ENCODE results near the gene FGF19. TPM values are rescaled to one million over a fixed set of nuclear protein-coding genes. Genes with fewer than 3 reads are reported as not detected.

The FGF19 gene
- total RNA-seq, 2 donors from 2014 or later = not detected

- Histone ChIP-seq H3K4me1 (peaks cover 3% of the 10 kb centered on the region), H3K27me3 (no peaks in the 10 kb centered on the region), H3K4me3 (no peak overlapping the region), H3K27ac (no peak overlapping the region), H3K36me3 (replicated peaks in 1 of 2; ENCODE audit: insufficient read depth in 1 of 2, low read depth in 2 of 2) (peaks cover 0 to 5% of the 10 kb centered on the region in 2 donors), H3K9me3 (no peaks in the 10 kb centered on the region)
- WGBS, 2 donors = 94 to 98% methylated on average over 4 of the region's 4 CpGs
- ATAC-seq (no peak), DNase-seq (no peak)
- TF ChIP-seq CTCF (IDR thresholded peaks at IDR 0.05) = no peak
- TF ChIP-seq POLR2A (IDR thresholded peaks at IDR 0.05) = no peak
- intact Hi-C loops (cut with DNase I) = no loop called here
These were observed 43.8 kb downstream of the FGF19 start for GRCh38 chr11:69660001-69660500.

GRCh38 chr11:69659591-69659990 lies 44.2 kb downstream of the FGF19 start:
- no peak for TF ChIP-seq CTCF (IDR thresholded peaks at IDR 0.05)
- TF ChIP-seq POLR2A (IDR thresholded peaks at IDR 0.05) = no peak
- Histone ChIP-seq H3K27me3 (no peaks in the 10 kb centered on the region), H3K27ac (no peak overlapping the region), H3K36me3 (replicated peaks in 1 of 2; ENCODE audit: insufficient read depth in 1 of 2, low read depth in 2 of 2) (peaks cover 0 to under 1% of the 10 kb centered on the region in 2 donors), H3K4me3 (no peak overlapping the region), H3K4me1 (peaks cover 7% of the 10 kb centered on the region), H3K9me3 (no peaks in the 10 kb centered on the region)
- WGBS, 2 donors = 87 to 93% methylated on average over 10 to 12 of the region's 12 CpGs
- DNase-seq (no peak), ATAC-seq (no peak)
- intact Hi-C loops (cut with DNase I) = no loop called here

- no peak for ATAC-seq
- Histone ChIP-seq H3K36me3 (replicated peaks in 1 of 2; ENCODE audit: insufficient read depth in 1 of 2, low read depth in 2 of 2) (no peaks in the 10 kb centered on the region), H3K4me1 (peaks cover 14% of the 10 kb centered on the region), H3K9me3 (no peaks in the 10 kb centered on the region), H3K4me3 (no peak overlapping the region), H3K27me3 (no peaks in the 10 kb centered on the region), H3K27ac (no peak overlapping the region)
- TF ChIP-seq POLR2A (IDR thresholded peaks at IDR 0.05) (no peak), CTCF (IDR thresholded peaks at IDR 0.05) (no peak)
- intact Hi-C loops (cut with DNase I) = no loop called here
- DNase-seq = no peak
- 74 to 80% methylated on average over 14 to 17 of the region's 18 CpGs for WGBS, 2 donors
These were observed 45.0 kb downstream of the FGF19 start for GRCh38 chr11:69658626-69659450.

- Histone ChIP-seq H3K9me3 (no peaks in the 10 kb centered on the region), H3K36me3 (replicated peaks in 1 of 2; ENCODE audit: insufficient read depth in 1 of 2, low read depth in 2 of 2) (no peaks in the 10 kb centered on the region), H3K4me3 (no peak overlapping the region), H3K4me1 (peaks cover 14% of the 10 kb centered on the region), H3K27ac (no peak overlapping the region), H3K27me3 (no peaks in the 10 kb centered on the region)
- TF ChIP-seq CTCF (IDR thresholded peaks at IDR 0.05) (no peak), POLR2A (IDR thresholded peaks at IDR 0.05) (no peak)
- DNase-seq (peak in 1 of 4 donors; percentile 5), ATAC-seq (no peak)
- intact Hi-C loops (cut with DNase I) = no loop called here
- WGBS, 2 donors = 59 to 100% methylated on average over 1 to 27 of the region's 27 CpGs
These were observed 45.8 kb downstream of the FGF19 start for GRCh38 chr11:69657911-69658625.

Measured in body of pancreas (tissue), 4 donors.